CD4-positive, alpha-beta T cell treated with Interleukin-12 subunit alpha and Interleukin-12 subunit beta, for 1 hour (primary cell): ENCODE measurements around the gene RPUSD4.

ENCODE experiments used
- DNase-seq: peaks from one replicate; pipeline ENCODE4 v3.0.0-alpha.2; 2020

The RPUSD4 gene

GRCh38 chr11:126212089-126212660, 725 bp upstream of the RPUSD4 start:
- no peak for DNase-seq

DNA sequence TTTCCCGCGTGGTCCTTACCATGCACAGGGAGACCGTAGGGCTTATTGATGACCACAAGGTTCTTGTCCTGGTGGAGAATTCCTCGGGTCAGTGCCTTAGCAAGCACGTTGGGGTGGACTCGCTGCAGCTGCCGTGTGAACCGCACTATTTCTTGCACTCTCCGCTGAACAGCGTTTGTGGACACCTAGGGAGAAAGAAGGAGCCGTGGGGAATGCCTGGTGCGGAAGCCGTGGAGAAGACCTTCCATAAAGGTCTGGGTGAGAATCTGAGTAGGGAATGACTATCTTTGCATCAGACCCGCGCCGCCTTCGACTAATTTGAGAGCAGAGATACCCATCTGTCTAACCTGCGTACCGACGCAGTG, 597 bp downstream of the RPUSD4 start:
- no peak for DNase-seq

GRCh38 chr11:126207896-126208295, 3.6 kb downstream of the RPUSD4 start:
- DNase-seq, result no peak

GRCh38 chr11:126205359-126205758, 6.1 kb downstream of the RPUSD4 start:
- no peak for DNase-seq

- no peak for DNase-seq
Observed at GRCh38 chr11:126202646-126203359, 8.6 kb downstream of the RPUSD4 start.

DNA sequence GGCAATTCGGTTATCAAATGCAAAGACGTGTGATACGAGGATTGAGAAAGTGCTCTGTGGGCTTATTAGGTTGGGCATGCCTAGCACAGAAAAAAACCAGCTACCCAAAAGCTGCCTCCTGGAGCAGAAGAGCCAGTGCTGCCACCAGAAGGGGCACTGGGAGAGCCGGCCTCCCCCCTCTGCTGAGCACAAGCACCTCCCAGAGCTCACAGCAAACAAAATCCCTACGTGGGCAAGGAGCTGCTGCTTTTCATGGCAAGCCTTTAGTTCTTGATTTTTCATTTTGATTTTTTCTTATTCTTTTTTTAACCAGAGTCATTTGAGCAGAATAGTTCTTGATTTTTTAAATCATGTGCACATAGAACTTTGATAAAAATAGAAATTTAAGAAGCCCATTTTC, 12.8 kb downstream of the RPUSD4 start:
- no peak for DNase-seq

DNA sequence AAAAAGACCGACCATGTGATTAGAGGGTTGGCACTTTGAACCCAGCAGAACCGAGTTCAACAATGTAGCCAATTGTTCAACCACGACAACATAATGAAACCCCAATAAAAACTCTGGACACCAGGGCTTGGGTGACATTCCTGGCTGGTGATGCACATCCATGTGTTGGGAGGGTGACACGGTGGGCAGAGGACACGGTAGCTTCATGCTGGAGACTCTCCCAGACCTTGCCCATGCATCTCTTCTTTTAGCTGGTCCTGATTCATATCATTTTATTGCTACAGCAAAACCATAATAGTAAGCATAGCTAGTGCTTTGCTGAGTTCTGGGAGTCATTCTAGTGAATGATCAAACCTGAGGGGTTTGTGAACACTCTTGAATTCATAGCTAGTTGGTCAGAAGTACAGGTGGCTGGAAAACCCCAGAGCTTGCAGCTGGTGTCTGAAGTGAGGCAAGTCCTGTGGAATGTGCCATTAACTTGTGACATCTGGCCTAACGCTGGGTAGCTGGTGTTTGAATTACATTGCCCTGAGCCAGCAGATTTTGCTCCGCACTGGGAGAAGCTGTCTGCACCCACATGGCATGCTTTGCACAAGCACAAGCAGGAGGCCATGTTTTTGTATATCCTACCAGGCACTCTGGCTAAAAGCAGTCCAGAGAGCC, 14.0 kb downstream of the RPUSD4 start:
- DNase-seq, result no peak

DNA sequence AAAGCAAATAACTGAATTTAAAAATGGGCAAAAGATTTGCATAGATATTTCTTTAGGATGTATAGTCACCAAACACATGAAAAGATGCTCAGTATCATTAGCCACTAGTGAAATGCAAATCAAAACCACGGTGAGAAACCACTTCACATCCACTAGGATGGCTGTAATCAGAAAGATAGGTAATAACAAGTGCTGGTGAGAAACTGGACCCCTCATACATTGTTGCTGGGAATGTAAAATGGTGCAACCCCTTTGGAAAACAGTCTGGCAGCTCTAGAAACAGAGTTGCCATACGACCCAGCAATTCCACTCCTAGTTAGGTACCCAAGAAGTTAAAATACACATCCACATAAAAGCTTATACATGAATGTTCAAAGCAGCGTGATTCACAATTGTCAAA, 16.3 kb downstream of the RPUSD4 start:
- DNase-seq, result no peak

DNA sequence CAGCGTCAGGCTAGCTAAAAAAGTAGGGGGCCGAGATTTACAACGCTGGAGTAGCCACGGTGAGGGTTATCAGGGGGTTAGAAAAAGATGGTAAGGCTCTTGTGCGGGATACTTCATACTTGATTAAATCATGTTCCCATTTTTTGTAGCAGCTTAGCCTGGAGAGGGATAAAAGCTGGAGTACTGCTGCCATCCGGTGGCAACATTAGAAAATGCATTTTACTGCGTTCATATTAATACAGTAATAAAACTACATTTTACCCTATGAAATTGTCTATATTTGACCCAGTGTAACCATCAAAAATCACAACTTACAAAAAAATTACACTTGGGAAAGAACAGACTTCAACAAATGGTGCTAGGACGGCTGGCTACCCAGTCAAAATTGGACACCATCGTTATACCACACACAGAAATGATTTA, 17.3 kb downstream of the RPUSD4 start:
- DNase-seq, result peak; percentile 39

- DNase-seq, result no peak
Observed at GRCh38 chr11:126193038-126193478, 18.4 kb downstream of the RPUSD4 start.

GRCh38 chr11:126192361-126192760, 19.1 kb downstream of the RPUSD4 start:
- DNase-seq, result no peak

GRCh38 chr11:126191379-126192073, 19.9 kb downstream of the RPUSD4 start:
- no peak for DNase-seq

GRCh38 chr11:126190792-126191191, 20.7 kb downstream of the RPUSD4 start:
- no peak for DNase-seq

GRCh38 chr11:126189109-126189929, 22.1 kb downstream of the RPUSD4 start:
- DNase-seq, result no peak

- no peak for DNase-seq
Observed at GRCh38 chr11:126188332-126189108, 22.9 kb downstream of the RPUSD4 start.

DNA sequence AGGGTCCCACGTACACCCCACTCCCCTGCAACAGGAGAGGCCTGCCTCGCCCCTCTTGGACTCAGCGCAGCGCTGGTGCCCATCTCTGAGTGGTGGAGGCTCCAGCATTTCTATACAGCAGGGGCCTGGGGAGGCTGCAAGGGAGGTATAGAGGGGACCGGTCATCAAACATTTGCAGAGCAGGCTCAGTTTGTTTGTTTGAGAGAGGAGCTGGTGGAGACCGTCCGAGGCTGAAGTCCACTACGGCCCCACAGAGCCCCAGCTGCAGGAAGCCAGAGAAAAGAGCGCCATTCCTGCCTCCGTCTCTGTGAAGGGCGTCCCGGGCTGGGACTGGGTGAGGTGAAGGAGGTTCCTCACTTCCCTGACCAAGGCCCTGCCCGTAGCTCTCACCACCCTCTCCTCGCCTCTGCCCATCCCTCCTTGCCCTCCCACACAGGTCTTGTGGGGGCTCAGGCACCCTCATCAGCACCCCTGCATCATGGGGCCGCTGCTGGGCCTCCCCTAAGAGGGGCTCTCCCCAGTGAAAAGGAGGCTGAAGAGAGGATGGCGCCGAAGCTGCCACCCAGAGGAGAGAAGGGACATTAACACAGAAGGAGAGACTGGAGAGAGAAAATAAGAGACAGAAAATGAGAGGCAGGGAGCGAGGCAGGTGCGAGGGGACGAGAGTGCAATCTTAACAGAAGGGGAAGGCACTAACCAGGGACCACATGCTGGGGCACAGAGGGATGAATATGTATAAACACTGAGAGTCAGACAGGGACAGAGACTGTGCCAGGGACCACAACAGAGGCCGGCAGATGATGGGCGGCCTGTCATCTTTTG, 24.5 kb downstream of the RPUSD4 start:
- DNase-seq, result no peak

- DNase-seq, result no peak
Observed at GRCh38 chr11:126186025-126186698, 25.3 kb downstream of the RPUSD4 start.

DNA sequence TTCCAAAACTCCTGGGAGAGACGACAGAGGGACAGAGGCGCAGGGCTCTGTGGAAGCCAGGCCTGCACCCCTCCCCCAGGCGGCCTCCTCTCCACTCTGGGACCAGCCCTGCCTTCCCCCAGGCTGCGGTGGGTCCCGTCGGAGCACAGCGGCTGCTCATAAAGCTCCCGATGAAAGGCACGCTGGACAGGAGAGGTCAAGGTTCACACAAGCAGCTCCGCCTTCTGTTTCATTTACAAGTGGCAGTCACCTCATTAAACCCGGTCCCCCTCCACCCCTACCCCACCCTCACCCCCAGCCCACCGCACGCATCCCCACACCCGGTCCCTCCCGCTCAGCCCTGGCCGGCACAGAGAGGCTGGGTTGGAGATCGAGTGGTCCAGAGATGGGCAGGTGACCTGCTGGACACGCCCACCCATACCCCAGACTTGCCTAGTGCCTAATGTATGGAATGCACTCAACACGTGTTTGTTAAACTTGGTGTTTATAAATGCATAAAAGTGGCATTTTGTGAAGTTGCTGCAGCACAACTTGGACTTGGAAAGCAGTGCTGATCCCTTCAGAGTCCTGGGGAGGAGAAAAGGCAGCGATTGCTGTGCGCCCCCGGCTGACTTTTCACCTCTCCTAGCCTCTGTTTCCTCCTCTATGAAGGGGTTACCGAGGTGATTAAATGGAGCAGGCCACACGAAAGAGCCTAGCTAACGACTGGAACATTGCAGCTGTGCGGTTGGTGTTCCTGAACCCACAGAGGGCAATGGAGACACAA, 26.0 kb downstream of the RPUSD4 start:
- DNase-seq, result no peak

DNA sequence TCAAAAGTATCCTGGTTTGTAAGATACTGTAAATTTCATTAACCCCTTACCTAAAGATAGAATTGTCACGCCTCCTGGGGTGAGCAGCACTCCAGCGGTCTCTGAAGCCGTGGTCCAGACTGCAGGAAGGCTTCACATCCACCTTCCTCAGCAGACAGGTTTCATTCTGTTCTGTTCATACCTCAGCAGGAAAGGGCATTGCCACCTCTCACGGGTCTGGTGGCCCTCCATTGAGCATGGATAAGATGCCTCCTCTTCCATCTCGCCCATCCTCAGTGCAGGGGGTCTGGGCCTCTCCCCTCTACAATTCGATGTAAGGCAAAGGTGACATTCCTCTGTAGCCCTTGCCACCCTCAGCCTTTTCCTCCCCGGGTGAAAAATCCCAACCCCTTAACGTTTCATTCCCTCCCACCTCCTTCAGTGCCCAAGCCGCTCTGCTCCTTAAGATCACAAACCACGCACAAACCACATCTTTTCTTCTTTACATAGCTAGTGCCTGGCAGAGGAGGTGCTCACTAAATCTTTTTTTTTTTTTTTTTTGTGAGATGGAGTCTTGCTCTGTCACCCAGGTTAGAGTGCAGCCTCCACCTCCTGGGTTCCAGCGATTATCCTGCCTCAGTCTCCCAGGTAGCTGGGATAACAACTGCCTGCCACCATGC, 28.5 kb downstream of the RPUSD4 start:
- no peak for DNase-seq
